ENCODE data around the gene EMP1. TPM values are rescaled to one million over a fixed set of nuclear protein-coding genes. Genes with fewer than 3 reads are reported as not detected.

The EMP1 gene
- total RNA-seq (2022) (193 and 230 TPM in 2 replicates), Bru-seq, nascent RNA (percentile 98 among the genes with signal in this experiment), BruChase-seq, experiment 1, labeled RNA remaining after a 6-hour chase (percentile 97 among the genes with signal in this experiment), BruChase-seq, experiment 2, labeled RNA remaining after a 2-hour chase (percentile 96 among the genes with signal in this experiment)
- long read RNA-seq, full-length matches to known transcripts = 90 of 131 reads
- long read RNA-seq, partial matches to known transcripts = 33 of 131 reads
- long read RNA-seq, other reads (novel, unspliced or antisense) = 8 of 131 reads

GRCh38 chr12:13196130-13196921 is at the start of gene EMP1:
Gene EMP1, plus strand, starts transcription at chr12:13196726. Its CDS starts 14,785 bp downstream, at chr12:13211511.
- Mint-ChIP-seq H3K27me3 (ENCODE audit: insufficient read depth, unreplicated experiment) (no peaks in the 10 kb centered on the region), H3K4me3 (ENCODE audit: unreplicated experiment) (peak within 1 kb of the TSS; percentile 79), H3K27ac (ENCODE audit: low read depth, unreplicated experiment) (peak within 1 kb of the TSS; percentile 82), H3K9me3 (ENCODE audit: unreplicated experiment) (no peaks in the 10 kb centered on the region), H3K4me1 (ENCODE audit: insufficient read depth, unreplicated experiment) (peaks cover 51% of the 10 kb centered on the region), H3K36me3 (ENCODE audit: insufficient read depth, unreplicated experiment) (peaks cover 25% of the 10 kb centered on the region)
- peak; percentile 99 for DNase-seq (ENCODE audit: unreplicated experiment)
- no peak for TF ChIP-seq CTCF (IDR thresholded peaks at IDR 0.05; ENCODE audit: unreplicated experiment)
- no TSS peak for BruUV-seq (replicated peaks)
- POLR2A ChIA-PET = interaction anchor here (0.6 to 17.4 kb wide), 33 partner anchors 9 to 1606 kb away, joined by 3 to 364 read pairs (median 4); partner anchors contain the start of genes GPRC5A and GSG1
- intact Hi-C loops (cut with micrococcal nuclease) = loop anchor here (1.0 kb wide), 3 partner anchors 21 to 98 kb away; no protein-coding TSS in a partner anchor
- CTCF ChIA-PET = interaction anchor here (0.5 to 2.0 kb wide), 13 partner anchors 9 to 281 kb away, joined by 3 to 21 read pairs (median 4); no protein-coding TSS in a partner anchor

GRCh38 chr12:13147688-13148484 is 48.6 kb upstream of the EMP1 start:
- Mint-ChIP-seq H3K4me1 (ENCODE audit: insufficient read depth, unreplicated experiment) (no peaks in the 10 kb centered on the region), H3K36me3 (ENCODE audit: insufficient read depth, unreplicated experiment) (no peaks in the 10 kb centered on the region), H3K4me3 (ENCODE audit: unreplicated experiment) (no peak overlapping the region), H3K9me3 (ENCODE audit: unreplicated experiment) (no peaks in the 10 kb centered on the region), H3K27me3 (ENCODE audit: insufficient read depth, unreplicated experiment) (no peaks in the 10 kb centered on the region), H3K27ac (ENCODE audit: low read depth, unreplicated experiment) (no peak overlapping the region)
- BruUV-seq (replicated peaks) = no TSS peak
- intact Hi-C loops (cut with micrococcal nuclease) = no loop called here
- TF ChIP-seq CTCF (IDR thresholded peaks at IDR 0.05; ENCODE audit: unreplicated experiment) = no peak
- no peak for DNase-seq (ENCODE audit: unreplicated experiment)
- ChIA-PET CTCF (interaction anchor here (0.5 to 1.7 kb wide), 5 partner anchors 9 to 310 kb away, joined by 3 to 6 read pairs (median 4); no protein-coding TSS in a partner anchor), POLR2A (no interaction called here)

GRCh38 chr12:13148485-13148847 is 48.1 kb upstream of the EMP1 start:
- CTCF ChIA-PET = interaction anchor here (0.5 to 1.7 kb wide), 6 partner anchors 8 to 311 kb away, joined by 3 to 6 read pairs (median 4); no protein-coding TSS in a partner anchor
- no peak overlapping the region for H3K4me3 Mint-ChIP-seq (ENCODE audit: unreplicated experiment)
- TF ChIP-seq CTCF (IDR thresholded peaks at IDR 0.05; ENCODE audit: unreplicated experiment) = no peak
- DNase-seq (ENCODE audit: unreplicated experiment) = no peak
- POLR2A ChIA-PET = interaction anchor here (0.6 kb wide), 1 partner anchor 11 kb away, joined by 3 read pairs; no protein-coding TSS in a partner anchor
- H3K27ac Mint-ChIP-seq (ENCODE audit: low read depth, unreplicated experiment) = no peak overlapping the region
- H3K36me3 Mint-ChIP-seq (ENCODE audit: insufficient read depth, unreplicated experiment) = no peaks in the 10 kb centered on the region
- intact Hi-C loops (cut with micrococcal nuclease) = no loop called here
- BruUV-seq (replicated peaks) = no TSS peak
- H3K4me1 Mint-ChIP-seq (ENCODE audit: insufficient read depth, unreplicated experiment) = peaks cover 1% of the 10 kb centered on the region
- no peaks in the 10 kb centered on the region for H3K27me3 Mint-ChIP-seq (ENCODE audit: insufficient read depth, unreplicated experiment)
- H3K9me3 Mint-ChIP-seq (ENCODE audit: unreplicated experiment) = no peaks in the 10 kb centered on the region
